Gastroesophageal sphincter (tissue), 3 donors: ENCODE data around the gene MICALL1.

Experiments used
- CTCF ChIP-seq, 4 experiments: fragments of 200-600 bp in 2 of 4; fragments of 450-650 bp in 2 of 4; sonication (generic) in 1 of 4; IDR thresholded peaks; one replicate each; pipeline ENCODE4 v1.5.1; 2017 to 2019; ENCODE audit warnings: antibody characterized with exemption in 4 of 4, mild to moderate bottlenecking in 2 of 4, moderate library complexity in 2 of 4
- POLR2A ChIP-seq, 2 donors: fragments of 450-650 bp; IDR thresholded peaks; one replicate each; pipeline ENCODE4 v1.6.1; 2017; ENCODE audit warnings: antibody characterized with exemption in 2 of 2, mild to moderate bottlenecking in 2 of 2, moderate library complexity in 1 of 2

- no peak for TF ChIP-seq POLR2A (IDR thresholded peaks at IDR 0.05)
- no peak for TF ChIP-seq CTCF (IDR thresholded peaks at IDR 0.05)
Measured at GRCh38 chr22:37894939-37895670, 11.0 kb upstream of the MICALL1 start.
